K562 (cell line): ENCODE data around the gene SDF4. TPM values are rescaled to one million over a fixed set of nuclear protein-coding genes. Genes with fewer than 3 reads are reported as not detected.

Source experiments
- E2F6 ChIP-seq, 2 experiments: IDR thresholded peaks; 2 replicates each; pipeline ENCODE4 v1.6.1; 2011; ENCODE audit warnings: borderline replicate concordance in 1 of 2, control low read depth in 1 of 2, low read depth in 1 of 2, low read length in 1 of 2, mild to moderate bottlenecking in 1 of 2, mixed read lengths in 1 of 2, moderate library complexity in 1 of 2; ENCODE audit not compliant: insufficient read depth in 1 of 2, insufficient read length in 1 of 2, poor library complexity in 1 of 2, severe bottlenecking in 1 of 2; ENCODE audit errors: extremely low read depth in 1 of 2
- MYC ChIP-seq, 2 experiments: fragments of 250-450 bp in 1 of 2; sonication (Bioruptor Pico) in 1 of 2; IDR thresholded peaks; 2 replicates each; pipeline versions ENCODE4 v1.5.1 to v1.6.1; 2012 to 2021; ENCODE audit warnings: low read depth in 2 of 2, borderline replicate concordance in 1 of 2, improper control_type of control experiment in 1 of 2, low read length in 1 of 2, mild to moderate bottlenecking in 1 of 2, moderate library complexity in 1 of 2
- SMAD4 ChIP-seq: fragments of 250-450 bp; sonication (Bioruptor Pico); conservative IDR thresholded peaks from 2 replicates; pipeline ENCODE4 v1.8.0; 2021; ENCODE audit warnings: inconsistent platforms, mild to moderate bottlenecking, moderate library complexity
- XRCC4 ChIP-seq: IDR thresholded peaks from one replicate; pipeline ENCODE4 v1.6.1; 2011; ENCODE audit not compliant: insufficient read depth, insufficient read length; ENCODE audit errors: extremely low read depth
- ZBTB9 ChIP-seq: fragments of 450-650 bp; formaldehyde crosslinking; IDR thresholded peaks from 2 replicates; pipeline ENCODE4 v1.4.0; 2020; ENCODE audit warnings: mild to moderate bottlenecking, moderate library complexity
- polyA plus RNA-seq, 8 experiments: library from polyadenylated mRNA; depleted of rRNA in 4 of 8; stranded (reverse) in 5 of 8; unstranded in 3 of 8; fragments of >200 nt; fragmentation: Nextera tagmentation in 2 of 8; fragmentation: Illumina TruSeq in 1 of 8; extraction: Ambion mirVana in 2 of 8; extraction: Trizol in 1 of 8; gene quantifications; 2 replicates each; pipeline versions ENCODE4 v1.2.1 to v1.2.3, GENCODE V29; 2011 to 2014; ENCODE audit warnings: inconsistent platforms in 1 of 8, missing spikeins in 1 of 8
- total RNA-seq, 7 experiments: library from RNA; depleted of rRNA in 6 of 7; stranded (reverse); fragments of >200 nt in 6 of 7; fragmentation: Illumina TruSeq in 2 of 7; extraction: Trizol in 2 of 7; gene quantifications; 2 replicates each; pipeline versions ENCODE4 v1.2.1 to v1.2.3, GENCODE V29; 2011 to 2021; ENCODE audit warnings: low replicate concordance in 1 of 7

Gene SDF4
- total and polyA plus RNA-seq, 9 of the 15 experiments (the other 6 are each of a cell fraction or from before 2014, with no cell fraction given), result 0.35 to 160 (median 65.2) TPM

- TF ChIP-seq ZBTB9 (CRISPR knock-in tag) (0 out of 2 replicates have a peak, but pooled peaks have one; percentile 40), XRCC4 (no peak), MYC (IDR thresholded peaks at IDR 0.05; ENCODE audit: low read depth, low read length) (no peak), MYC (CRISPR knock-in tag; IDR thresholded peaks at IDR 0.05; ENCODE audit: borderline replicate concordance, low read depth) (no peak), SMAD4 (CRISPR knock-in tag) (no peak), E2F6 (IDR thresholded peaks at IDR 0.05; ENCODE audit: borderline replicate concordance in 1 of 2, extremely low read depth in 1 of 2, insufficient read depth in 1 of 2, insufficient read length in 1 of 2, low read depth in 1 of 2, low read length in 1 of 2, poor library complexity in 1 of 2, severe bottlenecking in 1 of 2) (peak in 1 of 2 experiments; percentile 44)
Measured at GRCh38 chr1:1213345-1214265, 18.2 kb downstream of the SDF4 start, which contains the start of gene TNFRSF4 (continued).
